Vagina (tissue), 2 donors: ENCODE measurements around the gene KMT2B. TPM values are rescaled to one million over a fixed set of nuclear protein-coding genes. Genes with fewer than 3 reads are reported as not detected.
"Not testable (repeated sequence)": the region's sequence is repeated elsewhere in the genome, so short reads cannot be mapped to it uniquely, and the experiment has no call there.

Experiments used
- DNase-seq, 2 donors: peaks; one replicate each; pipeline ENCODE4 v3.0.0-alpha.2; 2017; ENCODE audit errors: extremely low spot score in 2 of 2
- H3K27ac ChIP-seq: fragments of 200-600 bp; sonication (generic); one replicate; pipeline ENCODE4 v1.5.1; 2019
- H3K27me3 ChIP-seq: fragments of 200-600 bp; sonication (generic); one replicate; pipeline ENCODE4 v1.5.1; 2019
- H3K36me3 ChIP-seq, 2 donors: fragments of 200-600 bp; sonication (generic); one replicate each; pipeline ENCODE4 v1.5.1; 2017 to 2019
- H3K4me1 ChIP-seq: fragments of 200-600 bp; sonication (generic); one replicate; pipeline ENCODE4 v1.5.1; 2019
- H3K4me3 ChIP-seq, 2 donors: fragments of 200-600 bp; sonication (generic); 1 replicate in 1 of 2; 2 replicates in 1 of 2; pipeline ENCODE4 v1.5.1; 2016 to 2019
- H3K9me3 ChIP-seq: fragments of 200-600 bp; sonication (generic); one replicate; pipeline ENCODE4 v1.5.1; 2019
- CTCF ChIP-seq, 3 experiments: fragments of 450-650 bp in 2 of 3; fragments of 200-600 bp in 1 of 3; sonication (generic) in 1 of 3; IDR thresholded peaks; one replicate each; pipeline ENCODE4 v1.5.1; 2017 to 2019; ENCODE audit warnings: antibody characterized with exemption in 3 of 3, mild to moderate bottlenecking in 2 of 3, moderate library complexity in 2 of 3
- POLR2A ChIP-seq, 2 donors: fragments of 450-650 bp; IDR thresholded peaks; one replicate each; pipeline ENCODE4 v1.6.1; 2017; ENCODE audit warnings: antibody characterized with exemption in 2 of 2, mild to moderate bottlenecking in 2 of 2, moderate library complexity in 2 of 2
- POLR2AphosphoS5 ChIP-seq, 2 donors: sonication (generic); formaldehyde crosslinking; IDR thresholded peaks; one replicate each; pipeline ENCODE4 v1.9.0; 2017; ENCODE audit warnings: antibody characterized with exemption in 2 of 2, mild to moderate bottlenecking in 2 of 2, low read depth in 1 of 2; ENCODE audit not compliant: insufficient read depth in 1 of 2
- intact Hi-C: fragments of 100-400 bp; cut with DNase I; formaldehyde crosslinking; loops from one replicate; pipeline ENCODE4 v1.15.1; 2023
- total RNA-seq: library from RNA; depleted of rRNA; stranded (reverse); fragments of >200 nt; gene quantifications from one replicate; pipeline ENCODE4 v1.2.3, GENCODE V29; 2016

The KMT2B gene
- total RNA-seq, 1 donor from 2014 or later, result 16.0 TPM

GRCh38 chr19:35671818-35672217, 46.0 kb upstream of the KMT2B start:
- Histone ChIP-seq H3K36me3 (no peaks in the 10 kb centered on the region), H3K4me1 (no peaks in the 10 kb centered on the region), H3K27ac (no peak overlapping the region), H3K27me3 (no peaks in the 10 kb centered on the region), H3K4me3 (no peak overlapping the region), H3K9me3 (no peaks in the 10 kb centered on the region)
- TF ChIP-seq CTCF (IDR thresholded peaks at IDR 0.05) (no peak), POLR2AphosphoS5 (IDR thresholded peaks at IDR 0.05; ENCODE audit: insufficient read depth in 1 of 2, low read depth in 1 of 2) (no peak), POLR2A (IDR thresholded peaks at IDR 0.05) (no peak)
- DNase-seq, result no peak
- intact Hi-C loops, result no loop called here

- peak overlapping the region; percentile 14 for H3K4me3 ChIP-seq
- H3K27me3 ChIP-seq, result no peaks in the 10 kb centered on the region
- H3K4me1 ChIP-seq, result no peaks in the 10 kb centered on the region
- intact Hi-C loops, result no loop called here
- H3K27ac ChIP-seq, result no peak overlapping the region
- H3K9me3 ChIP-seq, result no peaks in the 10 kb centered on the region
- no peaks in the 10 kb centered on the region for H3K36me3 ChIP-seq
- DNase-seq, result no peak
- no peak for TF ChIP-seq POLR2A (IDR thresholded peaks at IDR 0.05)
- TF ChIP-seq POLR2AphosphoS5 (IDR thresholded peaks at IDR 0.05; ENCODE audit: insufficient read depth in 1 of 2, low read depth in 1 of 2), result no peak
- TF ChIP-seq CTCF (IDR thresholded peaks at IDR 0.05), result no peak
Measured at GRCh38 chr19:35673121-35673804, 44.5 kb upstream of the KMT2B start.

- Histone ChIP-seq H3K27me3 (no peaks in the 10 kb centered on the region), H3K4me3 (no peak overlapping the region), H3K4me1 (no peaks in the 10 kb centered on the region), H3K27ac (no peak overlapping the region), H3K36me3 (no peaks in the 10 kb centered on the region), H3K9me3 (no peaks in the 10 kb centered on the region)
- no peak for DNase-seq
- intact Hi-C loops, result no loop called here
- TF ChIP-seq CTCF (IDR thresholded peaks at IDR 0.05) (no peak), POLR2A (IDR thresholded peaks at IDR 0.05) (no peak), POLR2AphosphoS5 (IDR thresholded peaks at IDR 0.05; ENCODE audit: insufficient read depth in 1 of 2, low read depth in 1 of 2) (no peak)
Measured at GRCh38 chr19:35675589-35676140, 42.1 kb upstream of the KMT2B start.

GRCh38 chr19:35689836-35690235, 28.0 kb upstream of the KMT2B start:
- DNase-seq, result no peak
- Histone ChIP-seq H3K4me1 (no peaks in the 10 kb centered on the region), H3K36me3 (no peaks in the 10 kb centered on the region), H3K27me3 (no peaks in the 10 kb centered on the region), H3K27ac (no peak overlapping the region), H3K9me3 (no peaks in the 10 kb centered on the region), H3K4me3 (no peak overlapping the region)
- intact Hi-C loops, result no loop called here
- TF ChIP-seq CTCF (IDR thresholded peaks at IDR 0.05) (no peak), POLR2A (IDR thresholded peaks at IDR 0.05) (no peak), POLR2AphosphoS5 (IDR thresholded peaks at IDR 0.05; ENCODE audit: insufficient read depth in 1 of 2, low read depth in 1 of 2) (no peak)

- DNase-seq, H3K4me1 ChIP-seq, intact Hi-C loops: not testable (repeated sequence)
Measured at GRCh38 chr19:35691106-35691505, 26.7 kb upstream of the KMT2B start.

More at GRCh38 chr19:35691106-35691505, 26.7 kb upstream of the KMT2B start:
- H3K36me3 ChIP-seq, H3K27me3 ChIP-seq, H3K9me3 ChIP-seq, H3K4me3 ChIP-seq, H3K27ac ChIP-seq: not testable (repeated sequence)
